PC-9 (cell line): ENCODE measurements around the gene PDE6G.

Experiments used
- EZH2 ChIP-seq: fragments of 200-600 bp; sonication (generic); IDR thresholded peaks from 2 replicates; pipeline ENCODE4 v1.8.0; 2017; ENCODE audit warnings: antibody characterized with exemption, low read depth
- TF ChIP-seq, protein P1 (sequence below): fragments of 200-600 bp; sonication (generic); conservative IDR thresholded peaks from 2 replicates; pipeline ENCODE4 v1.6.1; 2017; ENCODE audit warnings: mixed run types, antibody characterized with exemption, mild to moderate bottlenecking, moderate library complexity

- TF ChIP-seq EZH2: no peak
- TF ChIP-seq, protein P1, sequence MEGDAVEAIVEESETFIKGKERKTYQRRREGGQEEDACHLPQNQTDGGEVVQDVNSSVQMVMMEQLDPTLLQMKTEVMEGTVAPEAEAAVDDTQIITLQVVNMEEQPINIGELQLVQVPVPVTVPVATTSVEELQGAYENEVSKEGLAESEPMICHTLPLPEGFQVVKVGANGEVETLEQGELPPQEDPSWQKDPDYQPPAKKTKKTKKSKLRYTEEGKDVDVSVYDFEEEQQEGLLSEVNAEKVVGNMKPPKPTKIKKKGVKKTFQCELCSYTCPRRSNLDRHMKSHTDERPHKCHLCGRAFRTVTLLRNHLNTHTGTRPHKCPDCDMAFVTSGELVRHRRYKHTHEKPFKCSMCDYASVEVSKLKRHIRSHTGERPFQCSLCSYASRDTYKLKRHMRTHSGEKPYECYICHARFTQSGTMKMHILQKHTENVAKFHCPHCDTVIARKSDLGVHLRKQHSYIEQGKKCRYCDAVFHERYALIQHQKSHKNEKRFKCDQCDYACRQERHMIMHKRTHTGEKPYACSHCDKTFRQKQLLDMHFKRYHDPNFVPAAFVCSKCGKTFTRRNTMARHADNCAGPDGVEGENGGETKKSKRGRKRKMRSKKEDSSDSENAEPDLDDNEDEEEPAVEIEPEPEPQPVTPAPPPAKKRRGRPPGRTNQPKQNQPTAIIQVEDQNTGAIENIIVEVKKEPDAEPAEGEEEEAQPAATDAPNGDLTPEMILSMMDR: no peak
Measured at GRCh38 chr17:81672504-81672903, 16.2 kb upstream of the PDE6G start.
